Stimulated activated CD8-positive, alpha-beta memory T cell treated with anti-CD3 and anti-CD28 coated beads, Interleukin-2, amount 100 ng/mL, for 48 hours (primary cell): ENCODE measurements around the gene ELAVL3.
"Not testable (repeated sequence)": the region's sequence is repeated elsewhere in the genome, so short reads cannot be mapped to it uniquely, and the experiment has no call there.

Source experiments
- DNase-seq, 2 donors: peaks; one replicate each; pipeline ENCODE4 v3.0.0-alpha.2; 2020; ENCODE audit warnings: low read depth in 2 of 2

ELAVL3 gene

DNA sequence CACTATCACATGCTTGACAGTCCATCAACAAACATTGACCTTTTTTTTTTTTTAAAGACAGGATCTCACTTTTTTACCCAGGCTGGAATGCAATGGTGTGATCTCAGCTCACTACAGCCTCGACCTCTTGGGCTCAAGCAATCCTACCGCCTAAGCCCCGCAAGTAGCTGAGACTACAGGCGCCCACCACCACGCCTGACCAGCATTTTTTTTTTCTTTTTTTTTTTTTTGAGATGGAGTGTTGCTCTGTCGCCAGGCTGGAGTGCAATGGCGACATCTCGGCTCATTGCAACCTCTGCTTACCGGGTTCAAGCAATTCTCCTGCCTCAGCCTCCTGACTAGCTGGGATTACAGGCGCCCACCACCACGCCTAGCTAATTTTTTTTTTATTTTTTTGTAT is 21.9 kb downstream of the ELAVL3 start:
- DNase-seq: not testable (repeated sequence)

DNA sequence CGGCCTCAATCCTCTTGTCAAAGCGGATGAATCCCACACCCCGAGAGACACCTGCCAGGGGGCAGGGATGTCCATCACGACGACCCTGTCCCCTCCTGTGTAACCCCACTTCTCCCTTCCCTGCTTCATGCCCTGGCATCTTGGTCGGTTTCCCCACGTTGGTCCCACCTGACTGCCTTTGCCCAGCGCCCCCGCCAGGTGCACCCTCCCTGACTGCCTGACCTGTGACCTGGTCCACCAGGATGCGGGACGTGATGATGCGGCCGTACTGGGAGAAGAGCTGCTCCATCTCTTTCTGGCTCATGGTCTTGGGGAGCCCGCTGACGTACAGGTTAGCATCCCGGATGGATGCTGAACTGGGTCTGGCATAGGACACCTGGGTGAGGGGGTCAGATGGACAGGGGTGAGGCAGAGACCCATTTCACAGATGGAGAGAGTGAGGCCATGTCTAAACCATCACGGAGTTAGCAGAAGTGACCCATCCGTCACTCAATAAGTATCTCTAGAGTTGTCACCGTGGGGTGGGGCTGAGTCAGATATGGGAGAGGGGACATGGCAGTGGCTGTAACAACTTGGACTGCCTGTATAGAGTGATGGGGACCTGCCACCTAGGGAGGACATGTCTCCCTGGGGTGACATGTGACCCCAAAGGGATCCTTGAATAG is 22.5 kb downstream of the ELAVL3 start:
- DNase-seq: no peak

DNA sequence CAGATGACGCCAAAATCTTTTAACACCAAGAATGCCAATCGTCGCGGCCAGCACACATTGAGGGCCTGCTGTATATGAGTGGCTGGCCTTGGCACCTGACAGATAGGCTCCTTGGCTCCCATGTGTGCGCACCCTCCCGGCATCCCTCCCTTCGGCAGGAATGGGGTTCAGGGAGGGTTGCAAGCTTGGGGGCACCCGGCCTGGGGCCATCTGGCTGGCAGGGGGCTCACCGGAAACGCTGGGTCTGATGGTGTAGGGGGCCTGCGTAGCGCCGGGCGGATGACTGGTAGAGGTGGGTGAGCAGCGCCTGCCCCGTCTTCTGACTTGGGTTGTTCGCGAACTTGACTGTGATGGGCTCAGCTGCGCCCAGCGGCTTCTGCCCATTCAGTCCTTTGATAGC is 23.0 kb downstream of the ELAVL3 start:
- DNase-seq: no peak

DNA sequence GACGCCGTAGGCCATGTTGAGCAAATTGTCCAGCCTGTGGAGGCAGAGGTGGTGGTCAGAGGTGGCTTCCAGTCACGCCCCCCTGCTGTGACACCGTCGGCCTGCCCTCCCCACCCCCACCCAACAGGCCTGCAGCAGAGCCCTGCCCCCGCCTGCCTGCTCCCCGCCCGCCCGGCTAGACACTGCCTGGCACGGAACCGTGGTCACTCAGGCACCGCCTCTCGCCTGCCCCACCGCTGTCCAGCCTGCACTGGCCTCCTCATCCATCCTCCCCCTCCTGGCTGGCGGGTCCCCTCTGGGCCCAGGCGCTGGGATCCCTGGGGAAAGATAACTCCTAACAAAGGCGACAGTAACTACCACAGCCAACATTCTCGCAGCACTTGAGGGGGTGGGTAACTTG is 23.7 kb downstream of the ELAVL3 start:
- no peak for DNase-seq

DNA sequence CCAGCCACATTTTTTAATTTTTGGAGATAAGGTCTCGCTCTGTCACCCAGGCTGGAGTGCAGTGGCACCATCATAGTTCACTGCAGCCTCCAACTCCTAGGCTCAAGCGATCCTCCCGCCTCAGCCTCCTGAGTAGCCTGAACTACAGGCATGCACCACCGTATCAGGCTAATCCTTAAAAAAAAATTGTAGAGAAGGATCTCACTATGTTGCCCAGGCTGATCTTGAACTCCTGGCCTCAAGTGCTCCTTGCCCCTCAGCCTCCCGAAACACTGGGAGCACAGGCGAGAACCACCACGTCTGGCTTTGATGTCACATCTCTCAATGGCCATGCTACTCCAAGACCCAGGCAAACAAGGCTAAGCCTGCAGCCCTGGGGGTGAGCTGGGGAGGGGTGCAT is 24.2 kb downstream of the ELAVL3 start:
- DNase-seq: no peak

DNA sequence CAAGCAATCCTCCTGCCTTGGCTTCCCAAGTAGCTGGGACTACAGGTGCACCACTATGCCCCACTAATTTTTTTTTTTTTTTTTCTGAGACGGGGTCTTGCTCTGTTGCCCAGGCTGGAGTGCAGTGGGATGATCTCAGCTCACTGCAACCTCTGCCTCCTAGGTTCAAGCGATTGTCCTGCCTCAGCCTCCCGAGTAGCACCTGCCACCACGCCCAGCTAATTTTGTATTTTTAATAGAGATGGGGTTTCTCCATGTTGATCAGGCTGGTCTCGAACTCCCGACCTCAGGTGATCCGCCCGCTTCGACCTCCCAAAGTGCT is 25.7 kb downstream of the ELAVL3 start:
- DNase-seq: not testable (repeated sequence)

DNA sequence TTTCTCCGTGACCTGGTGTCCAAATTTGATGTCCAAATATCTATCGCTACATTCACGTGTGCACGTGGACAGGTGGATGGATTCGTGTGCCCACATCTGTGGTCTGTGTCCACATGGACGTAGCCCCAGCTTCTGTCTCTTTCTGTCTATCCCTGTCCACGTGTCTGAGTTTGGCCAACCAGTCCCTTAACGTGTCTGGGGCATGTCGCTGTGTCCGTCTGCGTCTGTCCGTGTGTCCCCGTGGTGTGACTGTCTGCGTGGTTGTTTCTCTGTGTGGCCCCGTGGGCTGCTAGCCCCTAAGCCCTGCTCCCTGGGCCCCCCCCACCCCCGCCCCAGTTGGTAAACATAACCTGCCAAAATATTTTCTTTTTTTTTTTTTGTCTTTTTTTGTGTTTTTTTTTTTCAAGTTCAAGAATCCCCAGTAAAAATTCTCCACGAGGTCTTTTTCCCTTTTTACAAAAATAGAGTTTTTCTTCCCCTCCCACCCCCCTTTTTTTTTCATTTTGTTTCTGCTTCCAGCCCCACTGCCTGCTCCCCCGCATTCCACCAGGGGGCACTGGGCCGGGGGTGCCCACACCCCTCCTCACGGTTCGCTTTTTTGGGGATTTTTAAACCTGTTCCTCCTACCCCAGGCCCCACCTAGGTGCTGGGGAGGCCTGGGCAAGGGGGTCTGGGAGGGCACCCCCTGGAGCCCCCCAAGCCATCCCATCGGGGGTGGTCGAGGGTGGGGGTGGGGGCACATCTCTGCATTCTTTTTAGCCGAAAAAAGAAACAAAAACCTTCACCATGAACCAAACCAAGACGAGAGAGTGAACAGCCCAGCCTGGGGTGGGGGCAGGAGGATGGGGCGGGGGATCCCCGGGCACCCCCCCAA is 27.1 kb downstream of the ELAVL3 start:
- DNase-seq: no peak

DNA sequence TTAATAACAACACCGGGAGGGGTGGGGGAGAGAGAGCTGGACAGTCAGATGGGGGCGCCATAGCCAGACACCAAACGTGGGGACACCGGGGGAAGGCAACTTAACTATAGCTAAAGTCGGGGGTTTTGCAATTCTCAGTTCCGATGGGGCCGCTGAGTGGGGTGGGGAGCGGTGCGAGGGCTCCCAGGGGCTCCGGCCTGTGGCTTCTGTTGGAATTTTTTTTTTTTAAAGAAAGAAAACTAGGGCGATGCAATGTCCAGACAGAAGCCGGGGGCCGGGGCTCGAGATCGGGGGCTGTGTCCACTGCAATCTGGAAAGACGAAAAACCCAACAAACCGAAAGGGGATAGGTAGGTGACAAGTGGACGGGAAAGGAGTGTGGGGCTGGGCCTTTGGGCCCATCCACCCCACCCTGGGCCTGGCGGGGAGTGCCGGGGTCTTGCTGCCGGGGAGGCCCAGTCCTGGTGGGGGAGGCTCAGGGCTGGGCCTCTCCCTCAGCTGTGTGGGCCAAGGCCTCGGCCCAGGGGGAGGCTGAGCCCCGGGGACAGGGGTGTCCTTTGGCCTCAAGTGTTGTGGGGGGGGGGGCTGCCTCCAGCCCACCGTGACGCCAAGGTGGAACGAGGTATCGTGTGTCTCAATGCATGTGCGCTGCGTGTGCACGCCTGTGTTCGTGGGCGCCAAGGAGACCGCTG is 28.1 kb downstream of the ELAVL3 start:
- no peak for DNase-seq

DNA sequence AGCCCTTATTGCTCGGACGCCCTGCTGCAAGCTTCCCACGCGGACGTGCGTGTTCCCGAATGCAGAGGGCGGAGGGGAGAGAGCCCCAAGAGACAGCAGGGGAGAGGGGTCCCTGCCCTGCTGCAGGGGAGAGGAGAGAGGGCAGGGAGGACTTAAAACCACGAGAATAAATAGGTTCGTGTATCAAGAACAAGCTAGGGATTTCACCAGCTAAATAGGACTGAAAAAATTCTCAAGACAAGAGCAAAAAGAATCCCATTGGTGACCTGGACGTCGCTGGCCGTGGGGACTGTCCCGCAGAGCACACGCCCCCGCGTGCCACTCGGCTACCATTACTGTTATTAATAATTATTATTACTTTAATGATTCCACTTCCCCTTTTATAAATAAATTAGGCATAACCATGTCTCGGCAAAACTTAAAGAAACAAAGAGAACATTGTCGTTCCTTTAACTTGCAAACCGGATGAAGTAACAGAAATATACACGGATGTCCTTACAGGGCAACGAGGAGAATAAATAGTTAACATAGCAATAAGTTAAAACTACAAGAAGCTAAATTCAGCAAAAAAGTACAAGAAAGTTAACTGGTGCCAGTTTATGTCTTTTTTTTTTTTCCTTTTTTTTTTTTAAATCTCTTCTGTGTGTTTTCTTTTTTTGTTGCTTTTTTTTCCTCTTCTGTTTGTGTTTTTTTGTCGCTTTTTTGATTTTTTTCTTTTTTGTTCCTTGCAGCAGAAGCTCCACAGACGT is 28.8 kb downstream of the ELAVL3 start:
- DNase-seq: no peak

DNA sequence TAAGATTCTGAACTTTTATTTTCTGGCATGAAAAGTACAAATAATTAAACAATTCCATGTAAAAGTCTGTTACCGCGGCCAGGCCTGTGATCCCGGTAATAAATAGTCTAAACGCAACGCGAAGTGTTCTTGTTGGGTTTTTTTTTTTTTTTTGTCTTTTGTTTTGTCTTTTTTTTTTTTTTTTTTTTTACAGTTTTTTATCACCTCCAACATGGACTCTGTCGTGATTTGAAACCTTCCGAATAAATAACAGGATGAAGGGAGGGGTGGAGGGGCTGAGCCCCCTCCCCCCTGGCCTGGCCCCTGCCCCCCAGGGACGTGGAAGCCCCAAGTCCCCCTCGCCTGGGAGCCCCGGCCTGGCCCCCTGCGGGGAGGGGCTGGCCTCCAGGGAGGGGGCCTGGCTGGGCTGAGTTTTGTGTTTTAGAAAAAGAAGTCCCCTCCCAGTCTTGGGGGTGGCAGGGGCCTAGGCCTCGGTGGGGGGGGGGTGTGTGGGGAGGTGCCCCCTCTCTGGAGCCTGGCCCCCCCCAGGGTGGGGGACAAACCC is 29.4 kb downstream of the ELAVL3 start:
- no peak for DNase-seq

DNA sequence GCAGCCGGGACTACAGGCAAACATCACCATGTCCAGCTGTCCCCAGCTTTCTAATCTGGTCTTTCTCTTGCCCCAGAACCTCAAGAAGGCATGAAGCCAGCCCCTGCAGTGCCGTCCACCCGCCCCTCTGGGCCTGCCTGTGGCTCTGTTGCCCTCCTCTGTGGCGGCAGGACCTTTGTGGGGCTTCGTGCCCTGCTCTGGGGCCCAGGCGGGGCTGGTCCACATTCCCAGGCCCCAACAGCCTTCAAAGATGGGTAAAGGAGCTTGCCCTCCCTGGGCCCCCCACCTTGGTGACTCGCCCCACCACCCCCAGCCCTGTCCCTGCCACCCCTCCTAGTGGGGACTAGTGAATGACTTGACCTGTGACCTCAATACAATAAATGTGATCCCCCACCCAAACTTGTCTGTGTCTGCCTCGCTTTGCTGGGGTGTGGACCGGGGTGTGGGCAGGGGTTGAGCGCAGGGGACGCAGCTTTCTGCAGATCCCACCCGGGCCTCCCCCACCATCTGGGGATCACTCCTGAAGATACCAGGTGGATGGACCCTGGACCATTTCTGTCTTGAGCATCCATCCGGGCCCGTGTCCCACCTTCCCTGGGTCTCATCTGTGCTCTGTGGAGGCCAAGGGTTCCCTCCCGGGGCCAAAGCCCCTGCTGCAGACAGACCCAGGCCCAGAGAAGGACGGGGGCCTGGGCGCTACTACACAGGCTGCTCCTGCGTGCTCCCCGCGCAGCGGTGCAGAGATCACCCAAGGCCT is 30.1 kb downstream of the ELAVL3 start:
- no peak for DNase-seq

DNA sequence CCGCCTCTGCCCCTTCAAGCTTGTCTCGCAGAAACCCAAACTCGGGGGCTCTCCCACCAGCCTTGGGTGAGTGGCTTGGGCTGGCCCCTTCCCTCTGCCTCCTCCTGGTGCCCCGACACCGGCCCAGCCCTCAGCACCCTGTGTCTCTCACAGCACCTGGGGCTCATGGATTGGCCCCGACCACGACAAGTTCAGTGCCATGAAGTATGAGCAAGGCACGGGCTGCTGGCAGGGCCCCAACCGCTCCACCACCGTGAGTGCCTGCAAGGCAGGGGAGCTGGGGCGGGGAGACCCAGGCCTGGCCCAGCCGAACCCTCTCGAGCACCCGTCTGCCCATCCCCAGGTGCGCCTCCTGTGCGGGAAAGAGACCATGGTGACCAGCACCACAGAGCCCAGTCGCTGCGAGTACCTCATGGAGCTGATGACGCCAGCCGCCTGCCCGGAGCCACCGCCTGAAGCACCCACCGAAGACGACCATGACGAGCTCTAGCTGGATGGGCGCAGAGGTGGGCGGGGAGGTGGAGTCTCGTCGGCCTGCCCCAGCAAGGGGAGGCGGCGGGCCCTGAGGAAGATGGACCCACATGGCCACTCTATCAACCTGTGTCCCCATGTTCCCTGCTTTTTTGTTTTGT is 31.8 kb downstream of the ELAVL3 start:
- DNase-seq: no peak

DNA sequence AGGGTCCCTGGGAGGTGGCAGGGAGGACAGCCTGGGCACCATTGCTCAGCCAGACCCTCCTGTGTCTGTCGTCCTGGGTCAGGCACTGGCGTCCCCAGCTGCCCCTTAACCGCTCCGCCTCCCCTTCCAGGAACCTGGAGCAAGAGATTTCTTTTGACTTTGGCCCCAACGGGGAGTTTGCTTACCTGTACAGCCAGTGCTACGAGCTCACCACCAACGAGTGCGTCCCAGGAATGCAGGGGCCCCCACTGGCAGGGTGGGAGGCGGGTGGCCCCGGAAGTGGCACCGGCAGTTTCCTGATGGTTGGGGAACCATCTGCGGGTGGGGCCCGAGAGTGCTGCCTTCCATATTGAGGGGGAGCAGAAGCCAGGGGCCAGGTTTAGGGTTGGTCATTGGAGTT is 32.4 kb downstream of the ELAVL3 start:
- no peak for DNase-seq

DNA sequence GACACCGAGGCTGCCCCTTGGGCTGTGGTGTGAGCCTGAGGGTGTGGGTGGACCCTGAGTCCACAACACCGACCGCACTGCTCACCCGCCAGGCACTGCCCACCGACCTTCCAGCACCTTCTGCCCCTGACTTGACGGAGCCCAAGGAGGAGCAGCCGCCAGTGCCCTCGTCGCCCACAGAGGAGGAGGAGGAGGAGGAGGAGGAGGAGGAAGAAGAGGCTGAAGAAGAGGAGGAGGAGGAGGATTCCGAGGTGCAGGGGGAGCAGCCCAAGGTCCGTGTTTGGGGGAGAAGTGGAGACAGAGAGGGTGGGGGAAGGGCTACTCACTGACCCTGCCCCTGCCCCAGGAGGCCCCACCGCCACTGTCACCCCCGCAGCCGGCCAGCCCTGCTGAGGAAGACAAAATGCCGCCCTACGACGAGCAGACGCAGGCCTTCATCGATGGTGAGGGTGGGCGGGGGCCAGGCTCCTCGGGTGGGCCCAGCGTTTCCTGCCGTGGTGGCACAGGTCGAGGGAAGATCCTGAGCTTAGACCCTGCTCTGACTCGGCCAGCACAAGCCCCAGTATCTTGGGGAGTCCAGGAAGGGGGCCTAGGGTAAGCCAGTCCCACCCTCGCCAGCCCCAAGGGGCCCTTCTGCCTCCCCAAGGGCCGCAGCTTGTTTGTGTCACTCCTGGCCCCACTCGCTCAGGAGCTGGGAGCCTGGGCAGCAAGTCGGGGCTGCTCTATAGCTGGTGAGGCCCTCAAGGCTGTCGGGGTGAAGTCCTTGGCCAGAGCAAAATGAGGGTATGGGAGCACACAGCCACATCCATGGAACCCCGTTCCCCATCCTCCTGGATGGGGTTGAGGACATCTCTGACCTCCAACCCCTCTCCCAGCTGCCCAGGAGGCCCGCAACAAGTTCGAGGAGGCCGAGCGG is 33.2 kb downstream of the ELAVL3 start:
- DNase-seq: no peak

DNA sequence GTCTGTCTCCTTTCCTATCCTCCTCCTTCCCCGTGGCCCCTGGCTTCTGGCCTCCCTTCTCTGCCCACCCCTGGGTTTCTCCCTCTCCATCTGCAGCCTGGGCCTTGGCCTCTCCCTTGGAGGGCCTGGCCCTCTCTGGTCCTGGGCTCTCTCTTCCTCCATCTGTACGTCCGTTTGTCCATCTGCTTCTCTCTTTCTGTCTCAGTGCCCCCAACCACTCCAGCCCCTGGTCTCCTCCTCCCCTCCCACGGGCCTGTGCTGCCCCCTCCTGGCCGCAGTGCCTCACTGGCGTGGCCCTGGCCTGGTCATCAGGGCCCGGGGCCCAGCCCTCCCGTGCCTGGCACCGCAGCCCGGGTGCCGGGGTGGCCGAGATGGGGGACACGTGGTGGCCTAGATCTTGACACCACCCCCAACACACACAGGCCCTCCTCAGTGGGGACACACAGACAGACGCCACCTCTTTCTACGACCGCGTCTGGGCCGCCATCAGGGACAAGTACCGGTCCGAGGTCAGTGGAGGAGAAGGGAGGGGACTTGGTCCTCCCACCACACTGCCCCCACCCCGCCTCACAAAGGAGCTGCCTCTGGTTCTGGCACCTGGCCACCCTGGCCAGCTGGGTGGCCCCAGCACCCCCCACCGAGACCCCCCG is 34.1 kb downstream of the ELAVL3 start:
- DNase-seq: peak in 1 of 2 donors; percentile 33

DNA sequence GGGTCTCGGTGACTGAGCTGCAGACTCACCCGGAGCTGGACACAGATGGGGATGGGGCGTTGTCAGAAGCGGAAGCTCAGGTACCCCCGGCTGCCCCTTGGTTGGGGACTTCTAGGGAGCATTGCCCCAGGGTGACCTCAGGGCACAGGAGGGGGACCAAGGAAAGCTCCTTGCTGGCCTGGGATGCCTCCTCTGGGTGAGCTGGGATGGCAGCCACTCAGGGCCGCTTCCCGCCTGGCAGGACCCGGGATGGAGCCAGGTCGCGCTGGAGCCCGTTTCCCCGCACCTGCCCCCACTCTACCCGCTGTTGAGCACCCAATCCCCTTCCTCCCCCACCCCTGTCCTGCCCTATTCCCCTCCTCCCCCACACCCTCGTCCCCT is 34.6 kb downstream of the ELAVL3 start:
- DNase-seq: no peak

DNA sequence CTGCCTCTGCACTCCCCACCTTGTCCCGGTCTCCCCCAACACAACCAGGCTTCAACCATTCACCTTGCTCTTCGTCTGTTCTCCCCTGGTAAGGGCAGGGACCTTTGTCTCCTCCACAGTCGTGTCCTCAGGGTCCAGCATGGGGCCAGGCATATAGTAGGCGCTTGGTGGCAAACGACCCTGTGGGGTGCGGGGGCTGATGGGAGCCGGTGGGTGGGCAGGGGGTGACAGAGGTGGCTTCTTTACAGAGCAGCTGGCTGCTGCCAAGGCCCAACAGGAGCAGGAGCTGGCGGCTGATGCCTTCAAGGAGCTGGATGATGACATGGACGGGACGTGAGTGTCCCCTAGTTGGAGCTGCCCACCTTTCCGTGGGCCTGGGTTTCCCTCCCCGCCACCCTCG is 35.7 kb downstream of the ELAVL3 start:
- DNase-seq: no peak

DNA sequence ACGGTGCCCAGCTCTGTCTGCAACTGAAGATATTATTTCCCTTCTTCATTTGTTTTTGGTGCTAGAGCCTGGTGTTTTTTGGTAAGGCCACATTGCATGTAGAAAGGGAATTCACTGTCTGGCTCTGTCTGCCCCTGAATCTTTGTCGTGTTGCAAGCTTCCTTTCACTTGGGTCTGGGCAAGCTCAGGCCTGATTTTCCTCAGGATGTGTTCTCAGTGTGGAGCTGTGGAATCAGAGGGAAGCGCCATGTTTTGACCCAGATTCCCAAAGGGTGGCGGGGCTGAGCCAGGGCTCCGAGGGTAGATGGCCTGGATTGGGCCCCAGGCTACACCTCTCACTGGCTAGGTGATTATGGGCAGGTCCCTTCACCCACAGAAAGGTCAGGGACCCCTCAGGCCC is 36.8 kb downstream of the ELAVL3 start:
- no peak for DNase-seq

DNA sequence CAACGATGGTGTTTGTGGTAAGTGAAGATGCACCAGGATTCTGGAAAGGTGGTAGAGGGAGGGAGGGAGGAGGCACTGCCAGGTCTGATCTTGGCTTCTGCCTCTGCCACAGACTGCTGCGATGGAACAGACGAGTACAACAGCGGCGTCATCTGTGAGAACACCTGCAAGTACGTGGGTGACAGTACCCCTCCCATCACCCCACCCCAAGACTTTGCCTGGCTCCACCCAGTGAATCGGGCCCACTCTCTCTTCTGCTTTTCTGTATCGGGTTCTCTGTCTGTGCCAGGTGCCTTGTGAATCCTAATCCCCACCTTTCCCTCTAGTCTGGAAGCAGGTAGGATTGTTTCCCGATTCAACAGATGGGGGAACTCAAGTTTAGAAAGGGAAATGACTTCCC is 42.9 kb downstream of the ELAVL3 start:
- no peak for DNase-seq
